Measurements from ENCODE around the gene NACC2. TPM values are rescaled to one million over a fixed set of nuclear protein-coding genes. Genes with fewer than 3 reads are reported as not detected.

Gene NACC2
- polyA plus RNA-seq, 4 donors: 6.9 to 9.9 (median 9.6) TPM

GRCh38 chr9:136059851-136060670 lies 35.0 kb downstream of the NACC2 start:
- no peak for DNase-seq (ENCODE audit: low read depth in 4 of 4, low spot score in 2 of 4)

GRCh38 chr9:136059321-136059791 lies 35.7 kb downstream of the NACC2 start:
- no peak for DNase-seq (ENCODE audit: low read depth in 4 of 4, low spot score in 2 of 4)

GRCh38 chr9:136058801-136059302 lies 36.2 kb downstream of the NACC2 start:
- no peak for DNase-seq (ENCODE audit: low read depth in 4 of 4, low spot score in 2 of 4)

- DNase-seq (ENCODE audit: low read depth in 4 of 4, low spot score in 2 of 4): no peak
These were observed 37.0 kb downstream of the NACC2 start for GRCh38 chr9:136058084-136058483.

GRCh38 chr9:136057236-136058081 lies 37.6 kb downstream of the NACC2 start:
- no peak for DNase-seq (ENCODE audit: low read depth in 4 of 4, low spot score in 2 of 4)

GRCh38 chr9:136056546-136057235 lies 38.4 kb downstream of the NACC2 start:
- DNase-seq (ENCODE audit: low read depth in 4 of 4, low spot score in 2 of 4): no peak

- DNase-seq (ENCODE audit: low read depth in 4 of 4, low spot score in 2 of 4): no peak
These were observed 39.2 kb downstream of the NACC2 start for GRCh38 chr9:136055715-136056545.

GRCh38 chr9:136054798-136055714 lies 40.0 kb downstream of the NACC2 start:
- DNase-seq (ENCODE audit: low read depth in 4 of 4, low spot score in 2 of 4): no peak

GRCh38 chr9:136054146-136054545 lies 40.9 kb downstream of the NACC2 start:
- DNase-seq (ENCODE audit: low read depth in 4 of 4, low spot score in 2 of 4): no peak

- no peak for DNase-seq (ENCODE audit: low read depth in 4 of 4, low spot score in 2 of 4)
These were observed 41.3 kb downstream of the NACC2 start for GRCh38 chr9:136053757-136054142.

- peak in 1 of 4 donors; percentile 8 for DNase-seq (ENCODE audit: low read depth in 4 of 4, low spot score in 2 of 4)
These were observed 41.9 kb downstream of the NACC2 start for GRCh38 chr9:136052991-136053756.

- peak in 1 of 4 donors; percentile 24 for DNase-seq (ENCODE audit: low read depth in 4 of 4, low spot score in 2 of 4)
These were observed 42.6 kb downstream of the NACC2 start for GRCh38 chr9:136052472-136052880.

- peak; percentile 59 to 84 (median 66) for DNase-seq (ENCODE audit: low read depth in 4 of 4, low spot score in 2 of 4)
These were observed 43.1 kb downstream of the NACC2 start for GRCh38 chr9:136051837-136052471.

- DNase-seq (ENCODE audit: low read depth in 4 of 4, low spot score in 2 of 4): peak in 1 of 4 donors; percentile 5
These were observed 43.6 kb downstream of the NACC2 start for GRCh38 chr9:136051453-136051836.

- DNase-seq (ENCODE audit: low read depth in 4 of 4, low spot score in 2 of 4): peak in 1 of 4 donors; percentile 5
These were observed 44.2 kb downstream of the NACC2 start for GRCh38 chr9:136050701-136051452.

GRCh38 chr9:136050266-136050700 lies 44.8 kb downstream of the NACC2 start:
- DNase-seq (ENCODE audit: low read depth in 4 of 4, low spot score in 2 of 4): peak in 1 of 4 donors; percentile 3
